Right ventricle myocardium superior (tissue), 1 donor: ENCODE data around the gene B3GALT5. TPM values are rescaled to one million over a fixed set of nuclear protein-coding genes. Genes with fewer than 3 reads are reported as not detected.

ENCODE experiments used
- ATAC-seq: fragments of 200-7000 bp; cut with Tn5 transposase; one replicate; pipeline ENCODE4 v1.9.1; 2020; ENCODE audit warnings: mild to moderate bottlenecking; ENCODE audit not compliant: poor library complexity
- DNase-seq: peaks from one replicate; pipeline ENCODE4 v3.0.0-alpha.2; 2020
- intact Hi-C: fragments of 100-400 bp; cut with DNase I; formaldehyde crosslinking; loops from one replicate; pipeline ENCODE4 v1.11.2; 2022
- total RNA-seq: library from RNA; stranded (reverse); fragmentation: NEBNext Ultra II Directional; extraction: Animal tissue kit (Norgen Biotek cat#: 25700); gene quantifications from one replicate; pipeline ENCODE4 v1.2.1, GENCODE V29; 2021
- donor health status: DM: no; HTN: yes; CAD: no; lungs with severe emphysema.

Gene B3GALT5
- total RNA-seq, 1 donor from 2014 or later = 0.03 TPM

GRCh38 chr21:39715804-39716397 lies 103.2 kb downstream of the B3GALT5 start:
- intact Hi-C loops = loop anchor here (2.0 kb wide), 1 partner anchor 197 kb away; no protein-coding TSS in a partner anchor
- peak; percentile 56 for ATAC-seq
- peak; percentile 44 for DNase-seq

GRCh38 chr21:39720126-39720778 lies 107.5 kb downstream of the B3GALT5 start:
- peak; percentile 53 for ATAC-seq
- intact Hi-C loops = no loop called here
- no peak for DNase-seq

- intact Hi-C loops = no loop called here
- DNase-seq = no peak
- no peak for ATAC-seq
These were observed 109.1 kb downstream of the B3GALT5 start for GRCh38 chr21:39721885-39722284.

Other genes with a start within 250 kb of the B3GALT5 start
- 0.83 TPM for gene LCA5L, start 167.2 kb upstream of the B3GALT5 start, total RNA-seq
- 105 TPM for gene SH3BGR, start 161.0 kb upstream of the B3GALT5 start, total RNA-seq
- 4.1 TPM for gene IGSF5, start 132.2 kb downstream of the B3GALT5 start, total RNA-seq